ENCODE data around the gene KPNA4.
"Not testable (repeated sequence)": the region's sequence is repeated elsewhere in the genome, so short reads cannot be mapped to it uniquely, and the experiment has no call there.

Gene KPNA4

GRCh38 chr3:160565442-160566403 is at the start of gene KPNA4:
Gene KPNA4 (minus strand): TSS chr3:160565571. CDS start chr3:160565282, 289 bp downstream.
- peak; percentile 99 for DNase-seq

GRCh38 chr3:160613661-160614060 is 48.3 kb upstream of the KPNA4 start:
- DNase-seq = no peak

- no peak for DNase-seq
These were observed 47.2 kb upstream of the KPNA4 start for GRCh38 chr3:160612386-160613075.

GRCh38 chr3:160611141-160611540 is 45.8 kb upstream of the KPNA4 start:
- no peak for DNase-seq

GRCh38 chr3:160608870-160609269 is 43.5 kb upstream of the KPNA4 start:
- no peak for DNase-seq

- DNase-seq = no peak
These were observed 42.5 kb upstream of the KPNA4 start for GRCh38 chr3:160607826-160608225.

GRCh38 chr3:160605315-160605714 is 39.9 kb upstream of the KPNA4 start:
- DNase-seq = no peak

- DNase-seq = not testable (repeated sequence)
These were observed 38.5 kb upstream of the KPNA4 start for GRCh38 chr3:160603845-160604244.

GRCh38 chr3:160602259-160602658 is 36.9 kb upstream of the KPNA4 start:
- DNase-seq = no peak

- no peak for DNase-seq
These were observed 35.9 kb upstream of the KPNA4 start for GRCh38 chr3:160601288-160601687.

- DNase-seq = no peak
These were observed 33.5 kb upstream of the KPNA4 start for GRCh38 chr3:160598865-160599264.

GRCh38 chr3:160588023-160588422 is 22.7 kb upstream of the KPNA4 start:
- DNase-seq = no peak

- no peak for DNase-seq
These were observed 21.7 kb upstream of the KPNA4 start for GRCh38 chr3:160587105-160587504.

GRCh38 chr3:160586679-160587078 is 21.3 kb upstream of the KPNA4 start:
- DNase-seq = no peak

GRCh38 chr3:160583451-160583850 is 18.1 kb upstream of the KPNA4 start:
- no peak for DNase-seq

- DNase-seq = no peak
These were observed 15.6 kb upstream of the KPNA4 start for GRCh38 chr3:160580938-160581337.

- DNase-seq = peak in 1 of 2 experiments; percentile 40
These were observed 12.3 kb upstream of the KPNA4 start for GRCh38 chr3:160577556-160578195.

GRCh38 chr3:160577093-160577492 is 11.7 kb upstream of the KPNA4 start:
- no peak for DNase-seq

- no peak for DNase-seq
These were observed 11.2 kb upstream of the KPNA4 start for GRCh38 chr3:160576621-160577020.

GRCh38 chr3:160575589-160575988 is 10.2 kb upstream of the KPNA4 start:
- DNase-seq = no peak

- no peak for DNase-seq
These were observed 9.3 kb upstream of the KPNA4 start for GRCh38 chr3:160574636-160575035.

GRCh38 chr3:160573955-160574525 is 8.7 kb upstream of the KPNA4 start:
- DNase-seq = not testable (repeated sequence)
